Measurements from ENCODE around the gene CLDN6. TPM values are rescaled to one million over a fixed set of nuclear protein-coding genes. Genes with fewer than 3 reads are reported as not detected.

The CLDN6 gene
- total RNA-seq, 1 experiment from 2014 or later: 0.49 TPM

- POLR2A ChIA-PET: interaction anchor here (0.6 to 1.7 kb wide), 4 partner anchors 11 to 70 kb away, joined by 4 to 6 read pairs (median 5); partner anchors contain the start of gene TNFRSF12A
- H3K79me2 ChIP-seq (ENCODE audit: insufficient read depth, low read length): no peaks in the 10 kb centered on the region
- H4K20me1 ChIP-seq (ENCODE audit: insufficient read depth): no peaks in the 10 kb centered on the region
- H3K9me3 ChIP-seq (ENCODE audit: control insufficient read depth in 1 of 2, insufficient read depth in 1 of 2, low read depth in 1 of 2, low read length in 2 of 2): no peaks in the 10 kb centered on the region
- intact Hi-C loops (cut with micrococcal nuclease): loop anchor here (2.0 to 10.0 kb wide), 2 partner anchors 70 to 116 kb away; no protein-coding TSS in a partner anchor
- no peaks in the 10 kb centered on the region for H3K36me3 ChIP-seq (ENCODE audit: control insufficient read depth in 1 of 2, insufficient read depth in 2 of 2, low read length in 2 of 2)
- H3K9ac ChIP-seq (ENCODE audit: low read length): peak overlapping the region; percentile 95
- H3K4me3 ChIP-seq (replicated peaks in 1 of 2; ENCODE audit: low read depth in 1 of 2, low read length in 2 of 2): peak overlapping the region; percentile 81 to 87
- peak; percentile 86 for ATAC-seq
- peaks cover 0 to 22% of the 10 kb centered on the region in 2 experiments; a peak in 3 of 4 replicates for H3K4me1 ChIP-seq (ENCODE audit: control insufficient read depth in 1 of 2, insufficient read depth in 2 of 2, low read length in 2 of 2)
- no peak overlapping the region for H2AFZ ChIP-seq (ENCODE audit: low read depth, low read length, poor library complexity, severe bottlenecking)
- no peaks in the 10 kb centered on the region for H3K27me3 ChIP-seq (ENCODE audit: insufficient read depth, low read length)
- peak overlapping the region; percentile 84 for H3K27ac ChIP-seq (ENCODE audit: low read depth, low read length)
- no peaks in the 10 kb centered on the region for H3K9me2 ChIP-seq (ENCODE audit: insufficient read depth)
- RAD21 ChIA-PET (ENCODE audit: low non-redundant PET in 1 of 2, low total read pairs in 2 of 2, uncharacterized antibody in 2 of 2, unreplicated experiment in 2 of 2): interaction anchor here in 1 of 2 experiments (1.0 kb wide), 1 partner anchor 28 kb away, joined by 5 read pairs; no protein-coding TSS in a partner anchor
- no TSS peak for BruUV-seq (replicated peaks)
- CTCF ChIA-PET: interaction anchor here (0.6 to 2.5 kb wide), 12 partner anchors 10 to 113 kb away, joined by 3 to 16 read pairs (median 5); no protein-coding TSS in a partner anchor
- peak overlapping the region; percentile 95 for H3K4me2 ChIP-seq (ENCODE audit: low read length)
- peak; percentile 60 for DNase-seq (ENCODE audit: low read depth, low spot score)
- peak; percentile 57 for TF ChIP-seq YY1 (IDR thresholded peaks at IDR 0.05; ENCODE audit: extremely low read depth, insufficient replicate concordance, low read depth, low read length)
- no peak for TF ChIP-seq FOSL1 (IDR thresholded peaks at IDR 0.05; ENCODE audit: low read depth)
- TF ChIP-seq POLR2A (IDR thresholded peaks at IDR 0.05; ENCODE audit: borderline replicate concordance, extremely low read depth, insufficient read depth, insufficient read length): no peak
- no peak for TF ChIP-seq EZH2 (IDR thresholded peaks at IDR 0.05)
- peak; percentile 58 to 94 (median 66) for TF ChIP-seq CTCF (IDR thresholded peaks at IDR 0.05 in 2 of 3, conservative IDR thresholded peaks at IDR 0.05 in 1 of 3; ENCODE audit: borderline replicate concordance in 1 of 3, insufficient read depth in 1 of 3, low read depth in 2 of 3, low read length in 2 of 3)
- TF ChIP-seq EZH2phosphoT487 (IDR thresholded peaks at IDR 0.05; ENCODE audit: borderline replicate concordance): no peak
- no peak for TF ChIP-seq EGR1 (IDR thresholded peaks at IDR 0.05; ENCODE audit: low read depth)
- no peak for TF ChIP-seq REST (IDR thresholded peaks at IDR 0.05; ENCODE audit: low read depth)
- TF ChIP-seq ELF1 (IDR thresholded peaks at IDR 0.05; ENCODE audit: borderline replicate concordance, low read depth): no peak
- peak; percentile 40; the same call in 1 of the 2 replicates for TF ChIP-seq SIN3A (IDR thresholded peaks at IDR 0.05; ENCODE audit: low read depth)
- TF ChIP-seq POLR2AphosphoS5 (IDR thresholded peaks at IDR 0.05; ENCODE audit: low read depth, low read length): peak; percentile 77
- TF ChIP-seq ZFX (IDR thresholded peaks at IDR 0.05): 0 out of 2 replicates have a peak, but pooled peaks have one; percentile 34
- no peak for TF ChIP-seq SP1 (IDR thresholded peaks at IDR 0.05; ENCODE audit: low read depth)
- TF ChIP-seq CBX3 (IDR thresholded peaks at IDR 0.05; ENCODE audit: low read depth): no peak; the same call in 1 of the 2 replicates
- TF ChIP-seq SRF (IDR thresholded peaks at IDR 0.05; ENCODE audit: low read depth): no peak
- no peak for TF ChIP-seq JUND (IDR thresholded peaks at IDR 0.05)
- no peak for TF ChIP-seq ZNF274 (IDR thresholded peaks at IDR 0.05; ENCODE audit: low read depth, low read length)
- TF ChIP-seq RAD21 (IDR thresholded peaks at IDR 0.05; ENCODE audit: low read depth): peak; percentile 89
- TF ChIP-seq ATF3 (IDR thresholded peaks at IDR 0.05): no peak
- peak; percentile 18 for TF ChIP-seq ZBTB33 (IDR thresholded peaks at IDR 0.05; ENCODE audit: extremely low read depth, insufficient replicate concordance, low read length)
Measured at GRCh38 chr16:3059041-3059722, 41.2 kb upstream of the CLDN6 start.

Measured in HCT116 (cell line).